K562 (cell line): ENCODE measurements around the gene CACNA1A. TPM values are rescaled to one million over a fixed set of nuclear protein-coding genes. Genes with fewer than 3 reads are reported as not detected.

Source experiments
- ATAC-seq: fragments of 200-7000 bp; cut with Tn5 transposase; 3 replicates; pipeline ENCODE4 v1.9.1; 2020; ENCODE audit warnings: moderate library complexity
- BruUV-seq: library from RNA; stranded (reverse); fragments of 400-500 nt; replicated peaks from 2 replicates; lab custom pipeline; 2021; lab: Mats Ljungman, UMichigan
- CTCF ChIA-PET: fragments of 300-600 bp; formaldehyde crosslinking; extraction: SDS; loops from one replicate; lab custom pipeline; 2021; ENCODE audit warnings: low intra/inter-chr PET ratio; lab: Yijun Ruan, JAX
- POLR2A ChIA-PET: fragments of 300-600, 350-650 bp; sonication (Branson Sonifier 250); formaldehyde crosslinking; extraction: SDS; loops from one replicate; lab custom pipeline; 2021; ENCODE audit warnings: antibody characterized with exemption, inconsistent platforms; lab: Yijun Ruan, JAX
- DNase-seq, 4 experiments: peaks; one replicate each; pipeline versions ENCODE4 v3.0.0 to v3.0.0-alpha.2; 2011 to 2018; ENCODE audit warnings: low spot score in 3 of 4, mixed read lengths in 3 of 4; ENCODE audit errors: extremely low read depth in 1 of 4
- FAIRE-seq: peaks from 2 replicates; lab custom pipeline; 2011; peaks lifted over from hg19 to GRCh38; lab: Jason Lieb, UNC
- H2AFZ ChIP-seq: 2 replicates; pipeline ENCODE4 v1.6.0; 2011; ENCODE audit warnings: low read depth, low read length, control low read depth, inconsistent platforms
- H3K27ac ChIP-seq: fragments of 200-600 bp; 3 replicates; pipeline ENCODE4 v1.8.0; 2011; ENCODE audit warnings: low read depth, mild to moderate bottlenecking, control low read depth, inconsistent platforms, low read length, moderate library complexity, mixed read lengths; ENCODE audit errors: extremely low read depth
- H3K27me3 ChIP-seq, 2 experiments: fragments of 300-600 bp in 1 of 2; 2 replicates in 1 of 2; 3 replicates in 1 of 2; pipeline versions ENCODE4 v1.6.0 to v1.8.0; 2011; ENCODE audit warnings: inconsistent platforms in 2 of 2, low read length in 2 of 2, mild to moderate bottlenecking in 1 of 2, mixed read lengths in 1 of 2, moderate library complexity in 1 of 2; ENCODE audit not compliant: control insufficient read depth in 2 of 2, insufficient read depth in 2 of 2
- H3K36me3 ChIP-seq: fragments of 300-600 bp; 3 replicates; pipeline ENCODE4 v1.8.0; 2011; ENCODE audit warnings: mild to moderate bottlenecking, low read length, inconsistent platforms; ENCODE audit not compliant: control insufficient read depth, insufficient read depth
- H3K4me1 ChIP-seq, 2 experiments: fragments of 200-600 bp in 1 of 2; replicated peaks in 1 of 2; 2 replicates in 1 of 2; 3 replicates in 1 of 2; pipeline versions ENCODE4 v1.5.1 to v1.8.0; 2011; ENCODE audit warnings: inconsistent platforms in 2 of 2, low read length in 2 of 2, mild to moderate bottlenecking in 1 of 2, mixed read lengths in 1 of 2, moderate library complexity in 1 of 2; ENCODE audit not compliant: control insufficient read depth in 2 of 2, insufficient read depth in 2 of 2
- H3K4me2 ChIP-seq: 2 replicates; pipeline ENCODE4 v1.6.1; 2011; ENCODE audit warnings: low read length, control low read depth, inconsistent platforms, mixed read lengths; ENCODE audit not compliant: insufficient read depth
- H3K4me3 ChIP-seq: fragments of 200-600 bp; sonication (generic), shearing (Covaris generic); 2 replicates; pipeline ENCODE4 v1.5.1; 2016; ENCODE audit warnings: control low read depth, inconsistent platforms
- H3K79me2 ChIP-seq: fragments of 200-600 bp; 3 replicates; pipeline ENCODE4 v1.8.0; 2011; ENCODE audit warnings: low read length, inconsistent platforms; ENCODE audit not compliant: control insufficient read depth, insufficient read depth
- H3K9ac ChIP-seq, 2 experiments: 2 replicates each; pipeline versions ENCODE4 v1.6.0 to v1.6.1; 2011; ENCODE audit warnings: low read depth in 2 of 2, low read length in 2 of 2, control low read depth in 1 of 2, inconsistent platforms in 1 of 2, mild to moderate bottlenecking in 1 of 2, mixed read lengths in 1 of 2; ENCODE audit not compliant: insufficient read depth in 1 of 2
- H3K9me1 ChIP-seq: one replicate; pipeline ENCODE4 v1.6.0; 2011; ENCODE audit warnings: inconsistent platforms, mild to moderate bottlenecking, low read length, moderate library complexity; ENCODE audit not compliant: control insufficient read depth, insufficient read depth
- H3K9me3 ChIP-seq: replicated peaks from 2 replicates; pipeline ENCODE4 v1.5.1; 2011; ENCODE audit warnings: low read depth, low read length, inconsistent platforms; ENCODE audit not compliant: control insufficient read depth, insufficient read depth
- H4K20me1 ChIP-seq: replicated peaks from 2 replicates; pipeline ENCODE4 v1.6.1; 2011; ENCODE audit warnings: low read length, inconsistent platforms, mixed read lengths; ENCODE audit not compliant: control insufficient read depth, insufficient read depth
- ATF3 ChIP-seq, 2 experiments: fragments of 450-650 bp in 1 of 2; sonication (generic) in 1 of 2; formaldehyde crosslinking in 1 of 2; IDR thresholded peaks in 1 of 2; conservative IDR thresholded peaks in 1 of 2; 2 replicates each; pipeline versions ENCODE4 v1.6.1 to v1.8.1; 2016 to 2023; ENCODE audit warnings: mild to moderate bottlenecking in 2 of 2, moderate library complexity in 2 of 2, inconsistent platforms in 1 of 2, missing genetic modification reagents in 1 of 2
- BCL6 ChIP-seq: fragments of 250-450 bp; sonication (Bioruptor Pico); IDR thresholded peaks from 2 replicates; pipeline ENCODE4 v1.4.0; 2020
- MAX ChIP-seq: sonication (generic); formaldehyde crosslinking; IDR thresholded peaks from 2 replicates; pipeline ENCODE4 v1.9.0; 2022; ENCODE audit warnings: mild to moderate bottlenecking, missing genetic modification reagents
- MGA ChIP-seq: fragments of 450-650 bp; IDR thresholded peaks from 2 replicates; pipeline ENCODE4 v1.6.1; 2016; ENCODE audit warnings: mild to moderate bottlenecking, moderate library complexity
- MYC ChIP-seq, 2 experiments: fragments of 250-450 bp in 1 of 2; sonication (Bioruptor Pico) in 1 of 2; IDR thresholded peaks; 2 replicates each; pipeline versions ENCODE4 v1.5.1 to v1.6.1; 2012 to 2021; ENCODE audit warnings: low read depth in 2 of 2, borderline replicate concordance in 1 of 2, improper control_type of control experiment in 1 of 2, low read length in 1 of 2, mild to moderate bottlenecking in 1 of 2, moderate library complexity in 1 of 2
- NFYB ChIP-seq: IDR thresholded peaks from 2 replicates; pipeline ENCODE4 v1.6.1; 2011; ENCODE audit warnings: mild to moderate bottlenecking, moderate library complexity; ENCODE audit not compliant: insufficient read length; ENCODE audit errors: extremely low read depth
- POLR3A ChIP-seq: IDR thresholded peaks from 2 replicates; pipeline ENCODE4 v1.6.1; 2011; ENCODE audit warnings: borderline replicate concordance, mild to moderate bottlenecking, moderate library complexity; ENCODE audit not compliant: insufficient read length, insufficient read depth; ENCODE audit errors: extremely low read depth
- ZNF830 ChIP-seq: fragments of 250-450 bp; sonication (Bioruptor Pico); IDR thresholded peaks from 2 replicates; pipeline ENCODE4 v1.5.0; 2021; ENCODE audit warnings: mild to moderate bottlenecking
- WGBS: fragments of 100-300 bp; shearing (Covaris generic); methylation state at CpG from one replicate; pipeline ENCODE4 v1.1.6; 2016; ENCODE audit warnings: low coverage, mixed read lengths; ENCODE audit not compliant: insufficient coverage; ENCODE audit errors: missing lambda C conversion rate; 5-methylcytosine and 5-hydroxymethylcytosine counted together
- in situ Hi-C: fragments of 300-500 bp; cut with MboI; formaldehyde crosslinking; loops from 4 replicates; pipeline ENCODE4 v1.15.0; 2018; ENCODE audit warnings: inconsistent platforms, mixed read lengths
- intact Hi-C: fragments of 100-400 bp; cut with micrococcal nuclease; formaldehyde crosslinking; loops from 2 replicates; pipeline ENCODE4 v1.14.2; 2022
- polyA plus RNA-seq, 8 experiments: library from polyadenylated mRNA; depleted of rRNA in 4 of 8; stranded (reverse) in 5 of 8; unstranded in 3 of 8; fragments of >200 nt; fragmentation: Nextera tagmentation in 2 of 8; fragmentation: Illumina TruSeq in 1 of 8; extraction: Ambion mirVana in 2 of 8; extraction: Trizol in 1 of 8; gene quantifications; 2 replicates each; pipeline versions ENCODE4 v1.2.1 to v1.2.3, GENCODE V29; 2011 to 2014; ENCODE audit warnings: inconsistent platforms in 1 of 8, missing spikeins in 1 of 8
- total RNA-seq, 7 experiments: library from RNA; depleted of rRNA in 6 of 7; stranded (reverse); fragments of >200 nt in 6 of 7; fragmentation: Illumina TruSeq in 2 of 7; extraction: Trizol in 2 of 7; gene quantifications; 2 replicates each; pipeline versions ENCODE4 v1.2.1 to v1.2.3, GENCODE V29; 2011 to 2021; ENCODE audit warnings: low replicate concordance in 1 of 7

The CACNA1A gene
- total and polyA plus RNA-seq, 9 of the 15 experiments (the other 6 are each of a cell fraction or from before 2014, with no cell fraction given), result 0.03 to 0.20 (median 0.09) TPM; not detected in 1

- Histone ChIP-seq H4K20me1 (no peaks in the 10 kb centered on the region), H3K4me1 (peaks cover 36 to 53% of the 10 kb centered on the region in 2 experiments), H3K4me3 (no peak overlapping the region), H3K36me3 (no peaks in the 10 kb centered on the region; the same call in 2 of the 3 replicates), H3K9me3 (no peaks in the 10 kb centered on the region), H3K4me2 (no peak overlapping the region), H2AFZ (peak overlapping the region; percentile 69), H3K9me1 (no peaks in the 10 kb centered on the region), H3K9ac (no peak overlapping the region; a peak in 1 of 4 replicates), H3K27me3 (no peaks in the 10 kb centered on the region), H3K79me2 (peaks cover 10% of the 10 kb centered on the region; the same call in 2 of the 3 replicates), H3K27ac (no peak overlapping the region; the same call in 2 of the 3 replicates)
- no peak for ATAC-seq
- POLR2A ChIA-PET, result interaction anchor here (4.9 kb wide), 1 partner anchor 8 kb away, joined by 45 read pairs; no protein-coding TSS in a partner anchor
- CTCF ChIA-PET, result no interaction called here
- BruUV-seq, result no TSS peak
- in situ Hi-C loops, result no loop called here
- 68% methylated on average over 1 of the region's 1 CpG for WGBS
- intact Hi-C loops, result no loop called here
- no peak for FAIRE-seq
- DNase-seq, result no peak
- TF ChIP-seq ZNF830 (CRISPR knock-in tag) (no peak), NFYB (no peak), POLR3A (no peak), MGA (0 out of 2 replicates have a peak, but pooled peaks have one; percentile 26), MAX (peak; percentile 51), BCL6 (CRISPR knock-in tag) (no peak), ATF3 (IDR thresholded peaks at IDR 0.05) (0 out of 2 replicates have a peak, but pooled peaks have one; percentile 9), ATF3 (CRISPR knock-in tag; conservative IDR thresholded peaks at IDR 0.05) (no peak), MYC (IDR thresholded peaks at IDR 0.05; ENCODE audit: low read depth, low read length) (peak; percentile 76), MYC (CRISPR knock-in tag; IDR thresholded peaks at IDR 0.05; ENCODE audit: borderline replicate concordance, low read depth) (no peak)
Observed at GRCh38 chr19:13160557-13160956, 345.7 kb downstream of the CACNA1A start.
